Measurements from ENCODE around the gene TXNDC15. TPM values are rescaled to one million over a fixed set of nuclear protein-coding genes. Genes with fewer than 3 reads are reported as not detected.

TXNDC15 gene
- 87.2 and 91.1 TPM in 2 replicates for total RNA-seq

- Histone ChIP-seq H4K20me1 (ENCODE audit: insufficient read depth, low read length) (peaks cover 7% of the 10 kb centered on the region), H3K27ac (ENCODE audit: low read depth, low read length) (peak within 1 kb of the TSS; percentile 83), H3K4me1 (ENCODE audit: insufficient read depth, low read length) (peaks cover 8% of the 10 kb centered on the region), H3K79me2 (ENCODE audit: insufficient read depth, low read length) (peaks cover 32% of the 10 kb centered on the region), H3K9me3 (ENCODE audit: low read depth, low read length) (no peaks in the 10 kb centered on the region), H3K27me3 (ENCODE audit: insufficient read depth, low read length) (no peaks in the 10 kb centered on the region), H2AFZ (ENCODE audit: low read length) (peak within 1 kb of the TSS; percentile 100), H3K4me3 (ENCODE audit: insufficient read depth, low read length) (peak within 1 kb of the TSS; percentile 80), H3K4me2 (ENCODE audit: insufficient read depth, low read length) (peak within 1 kb of the TSS; percentile 96), H3K36me3 (ENCODE audit: insufficient read depth, low read length) (no peaks in the 10 kb centered on the region)
- TF ChIP-seq CTCF (IDR thresholded peaks at IDR 0.05; ENCODE audit: extremely low read depth, low read depth, low read length), result no peak
- DNase-seq (ENCODE audit: insufficient read length, low spot score, missing footprints), result peak; percentile 98
Measured at GRCh38 chr5:134873987-134874830, at the start of gene TXNDC15. Gene TXNDC15, plus strand, starts transcription at chr5:134874371. Its CDS starts 57 bp downstream, at chr5:134874428.

GRCh38 chr5:134824681-134825080 lies 49.5 kb upstream of the TXNDC15 start:
- no peak for DNase-seq (ENCODE audit: insufficient read length, low spot score, missing footprints)
- no peak for TF ChIP-seq CTCF (IDR thresholded peaks at IDR 0.05; ENCODE audit: extremely low read depth, low read depth, low read length)
- Histone ChIP-seq H3K27ac (ENCODE audit: low read depth, low read length) (no peak overlapping the region), H4K20me1 (ENCODE audit: insufficient read depth, low read length) (no peaks in the 10 kb centered on the region), H3K79me2 (ENCODE audit: insufficient read depth, low read length) (no peaks in the 10 kb centered on the region), H3K4me3 (ENCODE audit: insufficient read depth, low read length) (no peak overlapping the region), H3K9me3 (ENCODE audit: low read depth, low read length) (no peaks in the 10 kb centered on the region), H3K36me3 (ENCODE audit: insufficient read depth, low read length) (peaks cover 54% of the 10 kb centered on the region), H3K4me2 (ENCODE audit: insufficient read depth, low read length) (no peak overlapping the region), H3K4me1 (ENCODE audit: insufficient read depth, low read length) (no peaks in the 10 kb centered on the region), H3K27me3 (ENCODE audit: insufficient read depth, low read length) (no peaks in the 10 kb centered on the region), H2AFZ (ENCODE audit: low read length) (no peak overlapping the region)

- Histone ChIP-seq H4K20me1 (ENCODE audit: insufficient read depth, low read length) (no peaks in the 10 kb centered on the region), H3K4me1 (ENCODE audit: insufficient read depth, low read length) (no peaks in the 10 kb centered on the region), H3K27ac (ENCODE audit: low read depth, low read length) (no peak overlapping the region), H3K4me3 (ENCODE audit: insufficient read depth, low read length) (no peak overlapping the region), H3K27me3 (ENCODE audit: insufficient read depth, low read length) (no peaks in the 10 kb centered on the region), H3K4me2 (ENCODE audit: insufficient read depth, low read length) (no peak overlapping the region), H3K79me2 (ENCODE audit: insufficient read depth, low read length) (no peaks in the 10 kb centered on the region), H3K9me3 (ENCODE audit: low read depth, low read length) (no peaks in the 10 kb centered on the region), H3K36me3 (ENCODE audit: insufficient read depth, low read length) (peaks cover 49% of the 10 kb centered on the region), H2AFZ (ENCODE audit: low read length) (no peak overlapping the region)
- DNase-seq (ENCODE audit: insufficient read length, low spot score, missing footprints), result no peak
- TF ChIP-seq CTCF (IDR thresholded peaks at IDR 0.05; ENCODE audit: extremely low read depth, low read depth, low read length), result no peak
Measured at GRCh38 chr5:134825212-134825611, 49.0 kb upstream of the TXNDC15 start.

GRCh38 chr5:134833340-134834032 lies 40.7 kb upstream of the TXNDC15 start:
- TF ChIP-seq CTCF (IDR thresholded peaks at IDR 0.05; ENCODE audit: extremely low read depth, low read depth, low read length), result no peak
- H3K4me1 ChIP-seq (ENCODE audit: insufficient read depth, low read length), result peaks cover 13% of the 10 kb centered on the region
- H4K20me1 ChIP-seq (ENCODE audit: insufficient read depth, low read length), result no peaks in the 10 kb centered on the region
- H3K36me3 ChIP-seq (ENCODE audit: insufficient read depth, low read length), result peaks cover 18% of the 10 kb centered on the region
- H3K79me2 ChIP-seq (ENCODE audit: insufficient read depth, low read length), result no peaks in the 10 kb centered on the region
- H3K27ac ChIP-seq (ENCODE audit: low read depth, low read length), result no peak overlapping the region
- no peak overlapping the region for H2AFZ ChIP-seq (ENCODE audit: low read length)
- H3K4me3 ChIP-seq (ENCODE audit: insufficient read depth, low read length), result no peak overlapping the region
- H3K9me3 ChIP-seq (ENCODE audit: low read depth, low read length), result no peaks in the 10 kb centered on the region
- DNase-seq (ENCODE audit: insufficient read length, low spot score, missing footprints), result peak; percentile 42
- H3K4me2 ChIP-seq (ENCODE audit: insufficient read depth, low read length), result no peak overlapping the region
- no peaks in the 10 kb centered on the region for H3K27me3 ChIP-seq (ENCODE audit: insufficient read depth, low read length)
